Fibroblast of skin of abdomen (primary cell): ENCODE measurements around the gene TRIM45.
A peak's percentile ranks its signal among the peaks of the same experiment; 100 is the strongest.

Experiments used
- DNase-seq: peaks from one replicate; pipeline ENCODE4 v3.0.0-alpha.2; 2013

TRIM45 gene

DNA sequence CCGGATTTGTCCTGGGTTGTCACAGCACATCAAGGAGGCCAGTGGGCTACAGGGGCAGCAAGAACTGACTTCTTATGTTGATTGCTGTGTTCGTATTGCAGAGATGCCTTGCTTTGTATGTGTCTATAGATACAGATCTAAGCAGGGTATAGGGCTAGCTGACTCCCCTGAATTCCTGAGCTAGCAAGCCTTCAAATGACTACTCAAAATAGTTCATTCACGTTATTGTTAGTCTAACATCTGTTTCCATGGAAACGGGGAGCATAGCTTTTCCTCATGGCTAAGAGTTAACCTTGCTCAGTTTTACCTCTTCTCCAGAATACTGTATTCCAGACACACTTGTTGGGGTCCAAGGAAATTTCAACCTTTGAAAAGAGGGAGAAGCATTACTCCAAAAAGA is 24.1 kb downstream of the TRIM45 start:
- DNase-seq: peak; percentile 44

DNA sequence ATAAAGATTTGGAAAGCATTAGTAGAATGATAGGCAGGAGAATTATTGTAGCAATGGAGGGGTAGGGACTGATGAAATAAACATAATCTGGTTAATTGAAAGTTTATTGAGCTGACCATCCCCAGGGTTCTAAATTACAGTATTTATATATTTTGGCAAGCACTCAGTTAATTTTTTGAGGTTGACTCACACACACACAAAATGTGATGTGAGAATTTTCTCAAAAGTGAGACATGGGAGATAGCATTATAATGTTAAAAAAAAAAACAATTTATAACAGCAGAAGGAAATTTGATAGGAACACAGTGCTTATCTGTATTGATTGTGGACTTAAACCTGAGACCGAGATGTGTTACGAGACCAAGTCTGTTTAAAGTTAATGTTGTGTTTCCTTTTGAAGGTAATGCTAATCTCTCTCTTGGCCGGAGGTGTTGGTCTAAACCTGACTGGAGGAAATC is 24.6 kb downstream of the TRIM45 start:
- peak; percentile 47 for DNase-seq

DNA sequence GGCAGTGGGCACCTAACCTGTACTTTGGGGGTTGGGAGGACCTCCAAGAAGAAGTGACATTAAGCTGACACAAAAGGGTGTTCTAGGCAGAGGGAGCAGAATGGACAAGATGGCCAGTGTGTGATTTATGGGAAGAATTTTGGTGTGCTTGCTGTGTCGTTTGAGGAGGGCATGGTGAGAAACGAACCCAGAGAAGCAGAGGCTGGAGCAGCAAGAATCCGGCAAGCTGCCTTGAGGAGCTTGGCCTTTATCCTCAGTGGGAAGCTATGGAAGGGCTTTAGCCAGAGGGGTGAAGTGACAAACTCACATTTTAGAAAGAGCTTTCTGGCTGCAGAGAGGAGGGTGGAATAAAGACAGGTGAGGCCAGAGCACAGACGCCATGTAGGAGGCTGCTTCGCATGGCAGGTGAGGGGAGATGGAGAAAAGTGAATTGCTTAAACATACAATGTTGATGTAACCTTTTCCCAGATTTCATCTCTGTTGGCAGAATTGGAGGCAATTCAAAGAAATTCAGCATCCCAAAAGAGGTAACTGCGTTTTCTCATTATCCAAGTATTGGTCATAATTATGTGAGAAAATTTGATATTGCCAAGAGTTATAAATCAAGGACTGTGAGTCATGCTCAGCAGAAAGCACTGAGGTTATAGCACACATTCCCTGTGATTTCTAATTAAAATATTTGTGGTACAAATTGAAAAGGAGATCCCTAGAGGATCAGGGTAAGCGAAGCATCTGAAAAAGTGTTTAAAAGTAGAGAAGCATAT is 26.5 kb downstream of the TRIM45 start:
- DNase-seq: peak; percentile 92

DNA sequence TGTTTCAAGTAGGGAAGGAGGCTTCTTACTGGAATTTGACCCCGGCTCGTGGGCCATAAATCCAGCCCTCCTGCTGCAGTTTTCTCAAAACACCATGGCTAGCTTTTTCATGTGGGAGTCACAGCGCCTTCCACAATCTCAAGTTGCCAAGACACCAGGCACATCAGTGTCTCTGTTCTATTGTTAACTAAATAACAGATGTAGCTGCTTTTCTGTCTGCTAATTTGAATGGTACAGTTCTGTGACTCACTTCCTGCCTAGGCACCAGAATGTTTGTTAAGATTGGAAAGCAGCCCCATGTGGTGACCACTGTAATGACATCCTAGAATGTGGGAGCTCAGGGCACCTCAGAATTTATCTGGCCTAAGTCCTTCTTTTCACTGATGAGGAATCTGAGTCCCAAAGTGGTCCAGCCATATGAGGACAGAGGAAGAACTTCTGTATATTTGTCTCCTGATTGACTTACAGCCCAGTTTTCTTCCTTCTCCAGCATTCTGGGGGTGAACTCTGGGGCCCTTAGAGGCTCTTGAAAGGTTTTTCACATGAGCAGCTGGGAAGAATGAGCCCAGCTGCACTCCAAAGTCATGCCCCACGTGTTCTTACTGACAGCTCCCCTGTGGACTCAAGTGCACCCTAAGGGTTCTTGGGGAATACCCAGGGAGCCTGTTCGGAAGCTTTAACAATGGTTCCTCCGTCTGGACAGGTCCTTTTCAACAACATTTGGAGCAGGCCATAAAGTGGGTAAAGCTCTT is 27.5 kb downstream of the TRIM45 start:
- DNase-seq: peak; percentile 64

DNA sequence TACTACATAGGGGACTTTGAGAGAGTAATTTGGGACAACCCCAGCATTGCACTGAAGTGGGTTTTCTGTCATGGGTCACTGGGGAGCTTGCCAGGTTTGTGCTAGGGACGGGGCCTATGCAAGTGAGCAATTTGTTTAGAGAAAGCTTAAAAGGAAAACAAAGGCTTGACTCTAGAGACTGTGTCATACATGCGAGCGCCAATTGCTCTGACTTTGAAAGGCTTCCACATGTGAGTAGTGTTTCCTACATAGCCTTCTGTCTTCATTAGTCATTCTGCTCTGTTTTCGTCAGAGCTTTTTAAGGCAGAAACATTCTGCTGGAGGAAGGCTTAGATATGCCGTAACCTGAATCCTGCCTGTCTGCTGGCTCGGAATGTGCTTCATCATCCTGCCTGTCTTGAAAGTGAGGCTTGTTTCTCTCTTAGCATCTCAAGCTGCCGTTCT is 28.4 kb downstream of the TRIM45 start:
- peak; percentile 97 for DNase-seq

DNA sequence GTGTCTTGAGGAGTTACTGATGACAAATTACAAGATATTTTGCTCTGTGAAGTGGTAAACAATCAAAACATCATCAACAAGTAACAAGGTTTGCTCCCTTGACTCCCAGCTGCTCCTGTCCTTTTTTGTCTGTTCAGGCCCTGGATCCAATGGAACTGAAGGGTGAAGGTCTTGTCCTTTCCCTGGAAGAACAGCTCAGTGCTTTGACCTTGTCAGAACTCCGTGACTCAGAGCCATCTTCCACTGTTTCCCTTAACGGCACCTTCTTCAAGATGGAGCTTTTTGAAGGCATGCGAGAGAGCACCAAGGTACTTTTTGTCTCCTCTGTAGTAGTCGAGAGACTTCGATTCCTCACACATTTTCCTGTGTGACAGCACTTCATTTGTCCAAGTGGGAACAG is 29.0 kb downstream of the TRIM45 start:
- no peak for DNase-seq

DNA sequence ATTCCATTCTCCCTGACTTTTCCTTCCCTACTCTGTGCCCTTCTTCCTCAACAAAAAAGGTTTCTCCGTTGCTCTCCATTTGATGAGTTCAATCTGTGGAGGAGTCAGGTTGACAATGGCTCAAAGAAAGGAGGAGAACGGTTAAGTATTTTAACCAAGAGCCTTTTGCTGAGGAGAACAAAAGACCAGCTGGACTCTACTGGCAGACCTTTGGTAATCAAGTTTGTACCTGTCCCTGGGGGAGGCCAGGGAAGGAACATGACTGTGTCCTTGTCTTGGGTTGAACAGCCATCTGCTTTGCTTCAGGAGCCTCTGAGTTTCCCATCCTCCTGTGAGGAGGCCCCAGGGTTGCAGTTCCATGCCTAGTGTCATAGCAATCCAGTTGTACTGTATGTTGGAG is 31.6 kb downstream of the TRIM45 start:
- DNase-seq: no peak

DNA sequence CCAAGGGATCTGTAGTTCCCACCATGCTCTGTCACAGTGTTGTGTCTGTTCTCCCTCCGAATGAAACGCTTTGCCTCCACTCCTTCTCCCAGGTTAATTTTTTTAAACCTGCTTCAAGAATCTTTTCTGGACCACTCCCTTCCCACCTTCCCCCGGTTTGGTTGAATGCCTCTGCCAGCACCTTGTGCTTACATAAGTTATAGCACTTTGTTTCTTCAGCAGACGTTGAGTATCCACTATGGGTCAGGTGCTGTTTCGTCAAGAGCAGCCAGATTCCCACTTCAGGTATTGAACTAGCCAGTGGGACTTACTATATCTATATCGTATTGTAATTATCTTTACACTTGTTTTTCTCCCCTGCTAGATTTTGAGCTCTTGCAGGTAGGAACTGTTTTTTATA is 33.9 kb downstream of the TRIM45 start:
- no peak for DNase-seq

DNA sequence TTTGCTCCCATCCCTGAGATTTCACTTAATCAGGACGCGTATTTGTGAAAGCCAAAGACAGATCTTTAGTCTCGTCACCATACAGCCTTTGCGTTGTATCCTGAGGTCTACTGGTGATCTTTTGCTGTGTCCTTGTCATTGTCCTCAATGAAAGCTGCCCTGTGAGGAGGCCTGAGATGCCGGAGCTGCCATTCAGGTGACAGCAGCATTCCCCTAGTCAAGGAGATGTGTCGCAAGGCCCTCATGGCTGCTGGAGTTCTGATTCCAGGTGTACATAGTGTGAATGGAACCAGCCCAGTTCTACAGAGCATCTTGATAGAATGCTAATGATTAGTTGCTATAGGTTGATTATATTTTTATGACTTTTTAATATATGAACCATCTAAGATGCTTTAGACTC is 37.3 kb downstream of the TRIM45 start:
- DNase-seq: no peak

DNA sequence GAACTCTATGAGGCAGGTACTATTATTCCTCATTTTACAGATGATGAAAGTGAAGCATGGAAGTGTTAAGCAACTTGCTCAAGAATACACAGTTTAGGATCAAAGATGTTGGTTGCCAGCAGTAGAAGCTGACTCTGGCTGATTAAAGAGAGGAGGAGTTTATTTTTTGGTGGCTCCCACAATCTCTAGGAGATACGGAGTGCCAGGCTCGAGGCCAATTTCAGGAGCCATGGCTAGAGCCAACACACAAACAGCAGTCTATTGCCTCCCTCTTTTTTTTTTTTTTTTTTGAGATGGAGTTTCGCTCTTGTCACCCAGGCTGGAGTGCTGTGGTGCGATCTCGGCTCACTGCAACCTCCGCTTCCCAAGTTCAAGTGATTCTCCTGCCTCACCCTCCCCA is 41.8 kb downstream of the TRIM45 start:
- no peak for DNase-seq

DNA sequence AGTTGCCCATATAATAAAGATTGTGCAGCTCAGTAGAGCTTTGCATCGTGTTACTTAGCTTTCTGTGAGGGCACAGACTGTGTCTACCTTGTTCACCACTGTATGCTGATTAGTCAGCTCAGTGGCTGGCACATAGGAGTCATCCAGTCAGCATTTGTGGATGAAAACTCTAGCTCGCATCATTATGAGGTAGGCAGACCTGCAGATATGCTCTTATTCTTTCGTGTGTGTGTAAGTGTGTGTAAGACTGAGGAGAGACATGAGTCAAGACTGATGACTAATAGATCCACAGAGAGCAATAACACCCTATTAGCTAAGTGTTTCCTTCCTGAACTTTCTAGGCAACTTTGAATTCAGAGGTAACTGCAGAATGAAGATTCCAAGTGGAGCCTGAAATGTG is 44.3 kb downstream of the TRIM45 start:
- DNase-seq: peak; percentile 85

DNA sequence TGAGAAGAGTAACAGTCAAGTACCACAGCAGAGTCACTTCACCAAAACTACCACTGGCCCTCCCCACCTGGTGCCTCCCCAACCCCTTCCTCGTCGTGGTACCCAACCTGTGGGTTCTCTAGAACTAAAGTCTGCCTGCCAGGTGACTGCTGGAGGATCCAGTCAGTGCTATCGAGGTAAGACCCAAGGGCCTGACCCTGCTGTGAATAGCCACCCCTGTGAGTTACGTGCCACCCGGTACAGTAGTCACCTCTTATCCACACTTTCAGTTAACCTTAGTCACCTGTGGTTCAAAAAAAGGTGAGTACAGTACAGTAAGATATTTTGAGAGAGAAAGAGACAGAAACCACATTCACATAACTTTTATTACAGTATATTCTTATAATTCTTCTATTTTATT is 44.9 kb downstream of the TRIM45 start:
- no peak for DNase-seq

DNA sequence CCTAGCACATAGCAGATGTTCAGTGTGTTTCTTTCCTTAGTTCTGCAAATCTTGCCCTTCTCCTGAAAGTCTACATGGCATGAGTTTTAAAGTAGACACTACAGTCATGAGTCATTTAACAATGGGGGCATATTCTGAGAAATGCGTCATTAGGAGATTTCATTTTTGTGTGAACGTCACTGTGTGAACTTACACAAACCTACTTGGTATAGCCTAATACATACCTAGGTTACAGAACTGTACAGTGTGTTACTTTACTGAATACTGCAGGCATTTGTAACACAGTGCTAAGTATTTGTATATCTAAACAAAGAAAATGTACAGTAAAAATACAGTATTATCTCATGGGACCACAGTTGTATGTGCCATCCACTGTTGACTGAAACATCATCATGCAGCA is 51.4 kb downstream of the TRIM45 start:
- peak; percentile 68 for DNase-seq

DNA sequence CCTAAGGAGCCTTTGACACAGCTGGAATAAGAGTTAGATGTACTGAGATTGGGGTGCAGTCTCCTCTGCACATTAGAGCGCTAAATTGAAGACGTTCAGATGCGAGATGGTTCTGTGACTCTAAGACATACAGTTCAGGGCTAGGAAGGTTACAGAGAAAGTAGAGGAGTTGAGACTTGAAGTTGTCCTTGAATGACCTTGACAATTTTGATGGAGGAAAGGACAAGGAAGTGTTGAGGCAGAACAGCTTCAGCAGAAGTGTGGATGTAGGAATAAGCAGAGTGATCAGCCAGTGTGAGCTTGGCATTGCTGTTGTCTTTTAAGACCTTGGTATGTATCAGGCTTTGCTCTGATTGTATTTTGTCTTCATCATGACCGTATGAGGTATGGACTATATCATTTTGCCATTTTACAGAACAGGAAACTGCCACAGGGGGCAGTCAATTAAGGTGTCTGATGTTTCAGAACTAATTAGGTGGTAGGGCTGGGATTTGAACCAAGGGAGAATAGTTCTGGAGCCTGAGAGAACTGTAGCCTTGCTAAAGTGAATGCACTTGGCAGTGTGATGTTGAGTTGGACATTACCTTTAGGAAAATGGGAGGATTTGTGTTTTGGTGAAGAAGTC is 52.2 kb downstream of the TRIM45 start:
- no peak for DNase-seq

DNA sequence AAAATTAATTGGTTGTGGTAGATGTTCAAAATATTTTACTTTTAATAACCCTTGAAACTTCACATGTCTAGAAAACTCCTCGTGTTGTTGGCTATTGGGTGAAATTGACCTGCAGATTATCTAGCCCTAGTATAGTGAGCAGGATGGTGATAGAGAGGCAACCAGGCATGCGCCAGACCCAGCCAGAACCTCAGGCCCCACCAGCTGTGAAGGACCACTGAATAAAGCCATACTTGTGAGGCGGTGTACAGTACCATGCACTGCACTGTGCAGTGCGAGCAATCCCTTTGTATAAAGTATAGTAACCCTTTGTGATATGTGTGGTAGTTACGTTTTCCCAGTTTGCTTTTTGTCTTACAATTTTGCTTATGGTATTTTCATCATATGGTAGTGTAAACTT is 53.0 kb downstream of the TRIM45 start:
- DNase-seq: no peak

DNA sequence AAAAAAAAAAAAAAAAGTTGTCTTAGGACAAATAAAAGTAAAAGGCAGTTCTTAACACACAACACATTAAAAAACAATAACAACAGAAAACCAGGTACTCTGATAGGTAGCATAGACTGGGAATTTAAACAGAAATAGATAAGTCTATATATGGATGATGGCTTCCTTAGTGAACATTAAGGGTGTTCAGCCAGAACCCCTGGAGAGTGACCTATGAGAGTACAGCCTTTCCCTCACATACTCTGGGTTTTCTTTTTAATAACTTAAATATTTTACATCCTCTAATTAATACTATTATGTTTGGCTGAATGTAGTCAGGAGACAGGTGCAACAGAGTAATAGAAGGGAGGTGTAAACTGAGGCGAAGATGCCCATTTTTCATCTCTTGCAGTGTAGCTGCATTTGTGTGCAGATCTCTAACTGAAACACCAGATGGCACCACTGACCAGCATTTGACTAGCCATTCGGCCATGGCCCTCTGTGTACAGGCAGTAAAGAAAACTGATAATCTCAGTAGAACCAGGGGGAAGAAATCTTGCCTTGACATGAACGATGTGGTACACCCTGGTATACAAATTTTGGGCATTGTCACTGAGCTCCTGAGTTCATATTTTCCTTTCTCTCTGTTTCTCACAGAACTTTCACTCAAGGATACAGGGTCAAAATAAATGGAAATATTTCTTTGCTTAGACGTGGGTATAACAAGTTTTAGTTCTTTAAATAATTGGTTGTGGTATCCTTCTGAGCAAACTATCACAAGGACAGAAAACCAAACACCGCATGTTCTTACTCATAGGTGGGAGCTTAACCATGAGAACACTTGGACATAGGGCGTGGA is 53.8 kb downstream of the TRIM45 start:
- DNase-seq: peak; percentile 60

DNA sequence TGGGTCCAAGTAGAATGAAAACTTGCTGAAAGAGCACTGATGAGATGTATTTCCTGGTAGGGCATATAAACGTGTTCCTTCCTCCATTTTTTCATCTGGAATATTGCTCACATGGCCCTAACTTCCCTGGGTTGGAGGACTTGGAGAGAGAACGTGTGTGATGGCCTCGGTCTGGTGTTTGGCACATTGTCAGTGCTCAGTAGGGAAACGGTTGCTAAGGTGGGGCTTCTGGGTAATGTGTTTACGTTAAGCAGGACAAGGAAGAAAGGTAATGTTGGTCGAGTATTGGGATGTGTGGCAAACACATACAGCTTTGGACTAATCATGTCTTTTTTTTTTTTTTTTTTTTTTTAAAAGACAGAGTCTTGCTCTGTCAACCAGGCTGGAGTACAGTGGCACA is 55.2 kb downstream of the TRIM45 start:
- no peak for DNase-seq

DNA sequence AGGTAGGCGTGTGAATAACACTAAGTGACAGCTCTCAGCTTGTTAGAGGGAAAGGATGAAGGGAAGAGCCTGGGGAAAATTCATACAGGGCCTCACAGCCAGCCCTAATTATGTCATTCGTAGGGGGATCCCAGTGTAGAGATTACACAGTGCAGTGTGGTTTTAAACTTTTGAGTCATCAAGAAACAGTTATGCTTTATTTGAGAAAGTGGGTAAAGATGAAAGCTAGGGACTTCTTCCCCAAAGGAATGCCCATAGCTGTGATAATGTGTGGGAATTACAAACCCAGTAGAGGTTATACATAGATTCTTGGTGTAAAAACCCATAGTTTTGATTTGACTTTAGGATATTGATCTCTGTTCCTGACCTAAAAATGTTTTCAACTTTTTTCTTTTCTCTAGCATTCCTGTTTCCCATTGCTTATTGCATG is 59.5 kb downstream of the TRIM45 start:
- peak; percentile 63 for DNase-seq
